Aorta (tissue), 5 donors: ENCODE data around the gene CRY2. TPM values are rescaled to one million over a fixed set of nuclear protein-coding genes. Genes with fewer than 3 reads are reported as not detected.
A peak's percentile ranks its signal among the peaks of the same experiment; 100 is the strongest.

Source experiments
- ATAC-seq: fragments of 200-7000 bp; cut with Tn5 transposase; one replicate; pipeline ENCODE4 v1.9.1; 2022; ENCODE audit warnings: moderate library complexity; ENCODE audit not compliant: low FRiP score
- DNase-seq, 2 donors: peaks; one replicate each; pipeline ENCODE4 v3.0.0-alpha.2; 2020
- H3K27ac ChIP-seq, 2 donors: one replicate each; pipeline ENCODE4 v1.5.1; 2013; ENCODE audit warnings: low read length in 2 of 2, mild to moderate bottlenecking in 2 of 2, moderate library complexity in 2 of 2, control low read depth in 1 of 2, inconsistent platforms in 1 of 2, low read depth in 1 of 2
- H3K27me3 ChIP-seq, 2 donors: one replicate each; pipeline ENCODE4 v1.6.1; 2013; ENCODE audit warnings: control low read depth in 1 of 2, low read length in 1 of 2, mild to moderate bottlenecking in 1 of 2, moderate library complexity in 1 of 2; ENCODE audit not compliant: insufficient read depth in 2 of 2, control insufficient read depth in 1 of 2
- H3K36me3 ChIP-seq, 2 donors: one replicate each; pipeline ENCODE4 v1.6.1; 2013; ENCODE audit warnings: control low read depth in 1 of 2, low read length in 1 of 2, mild to moderate bottlenecking in 1 of 2; ENCODE audit not compliant: insufficient read depth in 2 of 2, control insufficient read depth in 1 of 2
- H3K4me1 ChIP-seq, 2 donors: one replicate each; pipeline ENCODE4 v1.6.1; 2013; ENCODE audit warnings: low read length in 2 of 2, control low read depth in 1 of 2, mild to moderate bottlenecking in 1 of 2, moderate library complexity in 1 of 2; ENCODE audit not compliant: insufficient read depth in 2 of 2, control insufficient read depth in 1 of 2
- H3K4me3 ChIP-seq, 2 donors: one replicate each; pipeline ENCODE4 v1.5.1; 2013; ENCODE audit warnings: low read length in 2 of 2, control low read depth in 1 of 2, mild to moderate bottlenecking in 1 of 2
- H3K9me3 ChIP-seq: one replicate; pipeline ENCODE4 v1.6.1; 2013; ENCODE audit warnings: mild to moderate bottlenecking, low read length; ENCODE audit not compliant: control insufficient read depth
- WGBS, 2 donors: extraction: QIAGEN DNeasy Blood & Tissue Kit; methylation state at CpG; one replicate each; pipeline ENCODE4 v1.1.7; 2013; 5-methylcytosine and 5-hydroxymethylcytosine counted together
- intact Hi-C, 2 donors: fragments of 100-400 bp; cut with DNase I; formaldehyde crosslinking; loops; one replicate each; pipeline versions ENCODE4 v1.14.2 to v1.15.0; 2022
- polyA plus RNA-seq, 2 donors: library from polyadenylated mRNA; stranded (reverse); fragments of 200-250 nt; gene quantifications; one replicate each; pipeline ENCODE4 v1.2.3, GENCODE V29; 2013
- total RNA-seq, 2 donors: library from RNA; stranded (reverse); fragmentation: NEBNext Ultra II Directional; extraction: Animal tissue kit (Norgen Biotek cat#: 25700); gene quantifications; one replicate each; pipeline ENCODE4 v1.2.1, GENCODE V29; 2021
- donor health status: healthy with polysubstance abuse.
- donor health status: Bipolar disorder and iron deficiency.
- donor health status: DM: no; HTN: no; CAD: no.
- donor health status: DM: no; HTN: no; CAD: no.
- donor health status: DM: yes; HTN: yes; CAD: no.

CRY2 gene
- total and polyA plus RNA-seq, 4 donors = 6.4 to 54.1 (median 28.2) TPM

DNA sequence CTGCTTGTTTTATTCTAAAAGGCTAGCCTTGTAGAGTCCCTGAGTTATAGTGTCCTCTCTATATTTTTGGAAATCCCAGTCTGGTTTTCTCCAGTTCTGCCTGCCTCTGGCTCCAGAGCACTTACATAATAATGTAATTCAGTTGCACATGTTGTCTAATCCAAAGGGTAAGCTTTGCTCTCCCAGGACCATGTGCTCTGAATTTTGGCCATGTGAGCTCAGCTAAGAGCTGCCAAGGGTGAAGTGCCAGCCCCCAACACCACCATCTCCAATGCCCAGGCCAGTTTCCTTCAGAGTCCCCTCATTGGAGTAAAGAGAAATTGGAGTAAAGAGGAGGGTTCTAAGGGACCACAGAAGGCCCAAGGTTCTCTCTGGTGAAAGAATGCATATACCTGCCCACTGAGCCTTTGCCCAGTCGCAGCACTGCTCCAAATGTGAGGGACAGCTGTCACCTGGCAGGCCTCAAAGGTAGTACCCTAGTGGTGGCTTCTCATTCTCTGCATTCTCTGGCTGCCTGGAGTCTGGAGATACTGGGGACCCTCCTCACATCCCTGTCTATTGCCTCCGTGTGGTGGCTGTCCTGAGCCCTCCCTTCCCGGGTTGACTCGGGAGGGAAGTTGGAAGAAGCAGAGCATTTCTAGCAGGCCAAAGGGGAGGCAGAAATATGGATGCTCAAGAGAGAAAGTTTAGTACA lies 4.9 kb downstream of the CRY2 start:
- WGBS, 2 donors = 23 to 33% methylated on average over 4 of the region's 4 CpGs
- intact Hi-C loops = no loop called here

DNA sequence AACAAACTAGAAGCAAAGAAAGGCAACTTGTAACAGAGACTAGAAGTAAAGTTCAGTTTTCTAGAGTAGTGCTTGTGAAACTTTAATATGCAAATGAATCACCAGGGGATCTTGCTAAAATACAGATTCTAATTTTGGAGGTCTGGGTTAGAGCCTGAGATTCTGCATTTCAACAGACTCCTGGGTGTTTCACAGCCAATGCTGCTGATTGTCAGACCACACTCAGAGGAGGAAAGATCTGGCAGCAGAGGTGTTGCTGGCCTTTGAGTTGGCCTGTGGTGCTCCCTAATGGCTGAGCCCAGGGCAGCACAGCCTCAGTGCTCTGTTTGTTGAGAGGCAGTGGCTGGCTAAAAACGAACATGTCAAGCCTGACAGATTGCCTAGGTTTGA lies 5.4 kb downstream of the CRY2 start:
- Histone ChIP-seq H3K9me3 (no peaks in the 10 kb centered on the region), H3K36me3 (peaks cover 0 to 3% of the 10 kb centered on the region in 2 donors), H3K4me3 (no peak overlapping the region), H3K27ac (no peak overlapping the region), H3K27me3 (no peaks in the 10 kb centered on the region), H3K4me1 (peaks cover 4 to 12% of the 10 kb centered on the region in 2 donors)
- intact Hi-C loops = no loop called here
- 6 to 9% methylated on average over 1 of the region's 1 CpG for WGBS, 2 donors
- DNase-seq (no peak), ATAC-seq (no peak)

More for the DNA sequence above, 4.9 kb downstream of the CRY2 start:
- DNase-seq = no peak
- peaks cover 4 to 12% of the 10 kb centered on the region in 2 donors for H3K4me1 ChIP-seq
- no peak overlapping the region for H3K27ac ChIP-seq
- H3K36me3 ChIP-seq = peaks cover 0 to 3% of the 10 kb centered on the region in 2 donors
- no peak overlapping the region for H3K4me3 ChIP-seq
- no peaks in the 10 kb centered on the region for H3K9me3 ChIP-seq
- H3K27me3 ChIP-seq = no peaks in the 10 kb centered on the region
- no peak for ATAC-seq

DNA sequence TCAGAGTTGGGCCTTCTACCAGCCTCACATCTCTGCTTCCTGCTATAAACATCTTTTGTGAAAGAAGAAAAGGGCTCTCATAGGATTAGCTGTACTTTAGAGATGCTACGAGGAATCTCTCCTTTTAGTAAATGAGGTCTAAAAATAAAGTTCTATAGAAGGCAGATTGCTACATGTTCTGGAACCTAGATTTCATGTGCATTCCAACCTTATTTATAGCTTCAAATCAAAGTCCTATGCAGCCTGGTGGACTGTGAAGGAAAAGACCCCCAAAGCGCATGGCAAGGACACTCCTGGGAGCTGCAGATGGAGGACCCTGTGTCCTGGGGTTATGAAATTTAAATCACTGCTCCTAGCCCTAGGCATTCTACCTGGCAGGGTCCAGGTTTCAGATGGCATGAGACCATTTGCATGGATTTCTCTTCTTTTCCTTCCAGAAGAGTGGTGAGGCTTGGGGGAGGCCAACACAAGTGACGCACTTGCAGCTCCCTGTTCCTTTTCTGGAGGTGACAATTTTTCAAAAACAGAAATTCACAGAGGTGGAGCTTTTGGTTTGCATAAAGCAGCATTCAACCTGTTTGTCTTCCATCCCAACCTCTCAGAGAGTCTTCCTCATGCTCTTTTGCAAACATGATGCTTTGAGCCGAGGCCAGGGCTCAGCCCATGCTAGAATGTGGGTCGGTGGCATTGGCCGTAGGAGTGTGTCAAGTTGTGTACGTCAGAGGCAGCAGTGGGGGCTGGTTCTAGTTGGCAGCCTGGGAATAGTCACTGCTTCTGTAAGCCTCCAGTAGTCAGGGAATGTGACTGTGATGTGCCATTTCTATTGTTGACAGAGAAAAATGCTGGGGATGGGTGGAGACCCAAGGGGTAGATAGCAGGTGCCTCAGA lies 6.3 kb downstream of the CRY2 start:
- Histone ChIP-seq H3K27me3 (no peaks in the 10 kb centered on the region), H3K27ac (no peak overlapping the region), H3K9me3 (no peaks in the 10 kb centered on the region), H3K4me3 (no peak overlapping the region), H3K4me1 (peaks cover 2 to 12% of the 10 kb centered on the region in 2 donors), H3K36me3 (peaks cover 0 to 3% of the 10 kb centered on the region in 2 donors)
- no peak for ATAC-seq
- intact Hi-C loops = no loop called here
- no peak for DNase-seq
- 43 to 44% methylated on average over 7 of the region's 7 CpGs for WGBS, 2 donors

GRCh38 chr11:45855308-45855707 lies 8.0 kb downstream of the CRY2 start:
- peaks cover 0 to 9% of the 10 kb centered on the region in 2 donors for H3K4me1 ChIP-seq
- H3K27ac ChIP-seq = peak overlapping the region; percentile 33 to 80
- H3K36me3 ChIP-seq = peaks cover 0 to 3% of the 10 kb centered on the region in 2 donors
- no peaks in the 10 kb centered on the region for H3K27me3 ChIP-seq
- no peaks in the 10 kb centered on the region for H3K9me3 ChIP-seq
- no peak for ATAC-seq
- H3K4me3 ChIP-seq = no peak overlapping the region
- DNase-seq = no peak
- WGBS, 2 donors = 31 to 38% methylated on average over 5 of the region's 5 CpGs
- intact Hi-C loops = no loop called here

- Histone ChIP-seq H3K4me3 (no peak overlapping the region), H3K27me3 (no peaks in the 10 kb centered on the region), H3K36me3 (peaks cover 0 to 3% of the 10 kb centered on the region in 2 donors), H3K9me3 (no peaks in the 10 kb centered on the region), H3K27ac (peak overlapping the region; percentile 33 to 80), H3K4me1 (peaks cover 0 to 6% of the 10 kb centered on the region in 2 donors)
- peak; percentile 69 for ATAC-seq
- no peak for DNase-seq
- 3 to 10% methylated on average over 6 of the region's 6 CpGs for WGBS, 2 donors
- intact Hi-C loops = no loop called here
Observed at GRCh38 chr11:45856044-45856468, 8.8 kb downstream of the CRY2 start.

DNA sequence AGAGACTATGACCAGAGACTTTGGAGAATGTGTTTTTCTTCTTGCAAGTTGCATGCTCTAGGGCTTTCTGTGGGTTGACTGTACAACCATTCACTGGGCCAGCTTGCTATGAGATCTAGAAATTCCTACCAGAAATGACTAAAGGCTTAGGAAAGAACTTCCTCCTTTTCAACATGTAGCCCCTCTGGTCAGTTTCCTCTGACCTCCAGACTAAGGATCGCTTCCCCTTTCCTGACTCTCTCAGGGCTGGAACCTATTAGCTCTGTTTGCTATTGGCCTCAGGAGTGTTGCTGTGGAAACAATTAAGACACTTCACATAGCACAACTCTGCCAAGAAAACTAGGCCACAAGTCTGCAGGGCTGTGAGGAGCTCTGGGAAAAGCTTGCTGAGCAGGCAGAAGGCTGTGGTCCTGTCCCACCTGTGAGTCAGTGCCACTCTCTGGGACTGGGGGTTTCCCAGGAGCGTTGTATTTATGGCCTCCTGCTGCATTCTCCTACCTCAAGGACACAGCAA lies 10.7 kb downstream of the CRY2 start:
- H3K4me1 ChIP-seq = no peaks in the 10 kb centered on the region
- peak in 1 of 2 donors; percentile 78 for DNase-seq

GRCh38 chr11:45858751-45859398 lies 11.6 kb downstream of the CRY2 start:
- H3K4me3 ChIP-seq = no peak overlapping the region
- WGBS, 2 donors = 76 to 80% methylated on average over 5 of the region's 5 CpGs
- no peaks in the 10 kb centered on the region for H3K4me1 ChIP-seq
- no peaks in the 10 kb centered on the region for H3K9me3 ChIP-seq
- intact Hi-C loops = no loop called here
- peaks cover 3 to 9% of the 10 kb centered on the region in 2 donors for H3K36me3 ChIP-seq
- H3K27ac ChIP-seq = peak overlapping the region in 1 of 2 donors; percentile 52
- ATAC-seq (no peak), DNase-seq (no peak)
- H3K27me3 ChIP-seq = no peaks in the 10 kb centered on the region

More for the DNA sequence above, 10.7 kb downstream of the CRY2 start:
- Histone ChIP-seq H3K36me3 (peaks cover 3 to 9% of the 10 kb centered on the region in 2 donors), H3K27ac (peak overlapping the region in 1 of 2 donors; percentile 79), H3K27me3 (no peaks in the 10 kb centered on the region), H3K9me3 (no peaks in the 10 kb centered on the region), H3K4me3 (no peak overlapping the region)
- 2 to 4% methylated on average over 2 of the region's 2 CpGs for WGBS, 2 donors
- peak; percentile 63 for ATAC-seq
- intact Hi-C loops = no loop called here

DNA sequence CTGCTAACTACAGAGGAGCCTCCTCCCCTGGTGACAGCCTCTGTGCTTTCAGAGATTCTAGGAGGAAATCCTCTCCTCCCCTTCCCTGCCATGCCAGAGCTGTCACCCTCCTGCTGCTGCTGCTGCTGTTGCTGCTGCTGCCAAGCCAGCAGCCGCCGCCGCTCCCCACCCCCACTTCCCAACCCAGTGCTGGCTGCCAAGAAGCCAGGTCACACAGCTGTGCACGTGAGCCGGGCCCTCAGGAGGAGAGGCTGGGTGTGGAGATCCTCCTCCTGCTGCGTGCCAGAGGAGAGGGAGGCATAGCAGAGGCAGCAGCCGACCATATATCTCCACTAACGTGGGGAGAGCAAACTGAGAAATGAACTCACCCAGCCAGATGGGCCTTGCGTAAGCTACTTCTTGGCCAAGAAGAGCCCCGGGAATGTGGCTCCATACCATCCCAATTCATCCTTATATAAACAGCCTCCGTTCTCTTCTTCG lies 12.4 kb downstream of the CRY2 start:
- ATAC-seq = peak; percentile 89
- Histone ChIP-seq H3K4me3 (no peak overlapping the region), H3K27me3 (no peaks in the 10 kb centered on the region), H3K36me3 (peaks cover 3 to 9% of the 10 kb centered on the region in 2 donors), H3K27ac (peak overlapping the region in 1 of 2 donors; percentile 52), H3K4me1 (no peaks in the 10 kb centered on the region), H3K9me3 (no peaks in the 10 kb centered on the region)
- peak; percentile 92 to 97 for DNase-seq
- WGBS, 2 donors = 1 to 7% methylated on average over 12 of the region's 12 CpGs
- intact Hi-C loops = no loop called here
